Measurements from ENCODE around the gene ARHGEF11.

ARHGEF11 gene

DNA sequence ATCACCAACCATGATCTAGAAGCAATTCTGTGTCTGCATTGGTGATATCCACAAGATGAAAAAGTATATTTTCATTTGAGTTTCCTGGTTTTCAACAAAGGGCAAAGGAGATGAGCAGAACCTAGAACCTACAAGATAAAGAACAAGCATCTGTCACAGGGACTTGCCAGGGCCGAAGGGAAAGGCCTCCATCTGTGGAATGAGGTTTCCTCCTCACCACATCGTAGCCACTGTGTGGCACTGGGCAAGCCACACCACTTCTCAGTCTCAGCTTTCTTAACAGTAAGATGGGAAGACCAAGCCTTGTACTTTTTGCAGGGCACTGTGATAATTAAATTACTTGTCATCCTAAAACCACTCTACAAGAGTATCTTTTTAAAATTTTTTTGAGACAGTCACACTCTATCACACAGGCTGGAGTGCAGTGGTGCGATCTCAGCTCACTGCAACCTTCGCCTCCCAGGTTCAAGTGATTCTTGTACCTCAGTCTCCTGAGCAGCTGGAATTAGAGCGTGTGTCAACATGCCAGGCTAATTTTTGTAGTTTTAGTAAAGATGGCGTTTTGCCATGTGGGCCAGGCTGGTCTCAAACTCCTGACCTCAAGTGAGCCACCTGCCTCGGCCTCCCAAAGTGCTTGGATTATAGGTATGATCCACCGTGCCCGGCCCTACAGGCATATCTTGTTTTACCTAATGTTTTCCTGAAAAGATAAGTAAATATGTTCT lies 45.8 kb downstream of the ARHGEF11 start:
- DNase-seq (ENCODE audit: extremely low read depth, low read depth): no peak
- H3K4me3 ChIP-seq (replicated peaks; ENCODE audit: low read depth, low read length): no peak overlapping the region
- no peak for TF ChIP-seq CTCF (IDR thresholded peaks at IDR 0.05; ENCODE audit: low read depth, low read length, missing control alignments)

DNA sequence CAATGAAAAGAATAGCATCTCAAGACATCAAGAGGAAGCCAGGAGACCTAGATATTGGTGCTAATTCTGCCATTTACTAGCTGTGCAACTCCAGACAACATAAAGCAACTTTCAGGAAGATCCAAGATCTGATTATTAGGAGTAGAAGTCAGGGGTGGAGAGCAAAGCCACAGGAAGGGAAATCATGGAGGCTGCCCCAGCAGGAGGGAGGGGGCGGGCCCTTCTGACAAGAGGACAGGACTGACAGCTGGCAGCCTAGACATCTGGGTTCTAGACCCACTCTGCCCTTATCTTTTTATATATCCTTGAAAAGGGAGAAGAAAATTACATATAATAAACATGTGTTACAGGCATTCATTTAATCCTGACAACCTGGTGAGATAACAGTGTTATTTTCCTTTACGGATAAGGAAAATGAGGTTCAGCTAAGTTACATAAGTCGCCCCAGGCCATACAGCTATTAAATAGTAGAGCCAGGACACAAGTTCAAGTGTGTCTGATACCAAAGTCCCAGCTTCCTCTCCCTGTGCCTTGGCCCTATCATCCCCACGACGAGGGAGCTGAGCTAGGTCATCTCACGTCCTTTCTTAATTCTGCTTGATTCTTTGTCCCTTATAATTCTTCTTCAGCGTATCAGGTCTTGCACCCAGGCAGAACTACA lies 46.6 kb downstream of the ARHGEF11 start:
- H3K4me3 ChIP-seq (replicated peaks; ENCODE audit: low read depth, low read length): no peak overlapping the region
- DNase-seq (ENCODE audit: extremely low read depth, low read depth): no peak
- TF ChIP-seq CTCF (IDR thresholded peaks at IDR 0.05; ENCODE audit: low read depth, low read length, missing control alignments): no peak

DNA sequence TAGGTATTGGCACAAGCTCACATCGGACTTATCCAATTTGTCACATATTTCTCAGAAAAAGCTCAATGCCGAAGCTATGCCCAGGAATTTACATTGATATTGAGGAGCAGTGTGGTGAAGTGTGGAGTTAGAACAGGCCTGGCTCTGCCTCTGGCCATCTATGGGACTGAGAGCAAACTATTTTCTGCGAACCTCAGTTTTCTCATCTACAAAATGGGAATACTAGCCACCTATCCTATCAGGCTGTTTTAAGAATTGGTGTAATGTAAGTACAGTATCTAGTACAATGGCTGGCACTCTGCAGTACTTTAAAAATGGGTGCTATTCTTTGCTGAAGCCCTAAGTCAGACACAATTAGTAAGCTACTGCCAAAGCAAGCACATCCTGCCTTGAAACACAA lies 47.2 kb downstream of the ARHGEF11 start:
- no peak overlapping the region for H3K4me3 ChIP-seq (replicated peaks; ENCODE audit: low read depth, low read length)
- no peak for DNase-seq (ENCODE audit: extremely low read depth, low read depth)
- no peak for TF ChIP-seq CTCF (IDR thresholded peaks at IDR 0.05; ENCODE audit: low read depth, low read length, missing control alignments)

GRCh38 chr1:156995412-156995811 lies 50.1 kb downstream of the ARHGEF11 start:
- no peak overlapping the region for H3K4me3 ChIP-seq (replicated peaks; ENCODE audit: low read depth, low read length)
- no peak for DNase-seq (ENCODE audit: extremely low read depth, low read depth)
- TF ChIP-seq CTCF (IDR thresholded peaks at IDR 0.05; ENCODE audit: low read depth, low read length, missing control alignments): no peak

DNA sequence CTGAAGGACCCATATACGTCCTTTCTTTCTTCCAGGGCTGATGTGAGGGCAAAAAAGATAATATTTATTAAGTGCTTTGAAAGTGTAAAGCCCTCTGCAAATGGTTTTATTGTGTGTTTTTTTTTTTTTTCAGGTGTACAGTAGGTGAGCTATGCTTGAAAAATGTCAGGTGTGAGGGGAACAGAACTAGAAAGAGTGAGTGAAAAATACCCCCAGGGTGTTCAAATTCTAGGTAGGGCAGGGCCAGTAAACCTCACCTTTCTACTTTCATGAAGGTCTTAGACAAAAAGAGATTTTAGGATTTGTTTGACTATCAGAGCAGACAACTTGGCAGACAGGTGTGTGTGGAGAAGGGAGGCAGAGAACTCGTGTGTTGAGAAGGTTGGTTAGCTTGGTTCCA lies 51.3 kb downstream of the ARHGEF11 start:
- TF ChIP-seq CTCF (IDR thresholded peaks at IDR 0.05; ENCODE audit: low read depth, low read length, missing control alignments): no peak
- no peak overlapping the region for H3K4me3 ChIP-seq (replicated peaks; ENCODE audit: low read depth, low read length)
- DNase-seq (ENCODE audit: extremely low read depth, low read depth): no peak

GRCh38 chr1:156993426-156994147 lies 52.0 kb downstream of the ARHGEF11 start:
- TF ChIP-seq CTCF (IDR thresholded peaks at IDR 0.05; ENCODE audit: low read depth, low read length, missing control alignments): no peak
- H3K4me3 ChIP-seq (replicated peaks; ENCODE audit: low read depth, low read length): no peak overlapping the region
- DNase-seq (ENCODE audit: extremely low read depth, low read depth): no peak
